Common myeloid progenitor, CD34-positive (primary cell): ENCODE data around the gene PPP1R36.

Source experiments
- CTCF ChIA-PET: fragments of 350-600 bp; sonication (Branson Sonifier 250); formaldehyde crosslinking; loops from one replicate; lab custom pipeline; 2021; ENCODE audit warnings: antibody characterized with exemption; lab: Charles Lee
- POLR2A ChIA-PET: fragments of 350-600 bp; sonication (Branson Sonifier 250); formaldehyde crosslinking; loops from one replicate; lab custom pipeline; 2021; ENCODE audit warnings: antibody characterized with exemption; lab: Charles Lee
- DNase-seq, 3 donors: peaks; one replicate each; pipeline versions ENCODE4 v3.0.0 to v3.0.0-alpha.2; 2013
- H3K27ac ChIP-seq, 2 experiments: 1 replicate in 1 of 2; 2 replicates in 1 of 2; pipeline ENCODE4 v1.7.0; 2013; ENCODE audit warnings: inconsistent platforms in 2 of 2, low read length in 2 of 2, mild to moderate bottlenecking in 2 of 2, low read depth in 1 of 2, moderate library complexity in 1 of 2; ENCODE audit not compliant: severe bottlenecking in 2 of 2, insufficient read depth in 1 of 2, poor library complexity in 1 of 2
- H3K27me3 ChIP-seq, 5 experiments: replicated peaks in 2 of 5; 1 replicate in 3 of 5; 2 replicates in 2 of 5; pipeline versions ENCODE4 v1.6.1 to v1.7.0; 2013; ENCODE audit warnings: low read length in 4 of 5, mild to moderate bottlenecking in 2 of 5, moderate library complexity in 2 of 5, inconsistent platforms in 1 of 5; ENCODE audit not compliant: insufficient read depth in 5 of 5, control insufficient read depth in 4 of 5
- H3K36me3 ChIP-seq, 4 experiments: 1 replicate in 2 of 4; 2 replicates in 2 of 4; pipeline versions ENCODE4 v1.6.1 to v1.7.0; 2013; ENCODE audit warnings: low read length in 3 of 4, control low read depth in 1 of 4, mild to moderate bottlenecking in 1 of 4; ENCODE audit not compliant: control insufficient read depth in 4 of 4, insufficient read depth in 4 of 4
- H3K4me1 ChIP-seq, 4 experiments: 1 replicate in 3 of 4; 2 replicates in 1 of 4; pipeline versions ENCODE4 v1.6.1 to v1.7.1; 2013; ENCODE audit warnings: low read length in 3 of 4, mild to moderate bottlenecking in 3 of 4, control low read depth in 1 of 4, inconsistent platforms in 1 of 4, moderate library complexity in 1 of 4; ENCODE audit not compliant: control insufficient read depth in 4 of 4, insufficient read depth in 4 of 4; ENCODE audit errors: control extremely low read depth in 1 of 4
- H3K4me3 ChIP-seq, 7 experiments: 1 replicate in 4 of 7; 2 replicates in 3 of 7; pipeline versions ENCODE4 v1.5.1 to v1.7.0; 2013; ENCODE audit warnings: mild to moderate bottlenecking in 7 of 7, low read length in 6 of 7, moderate library complexity in 6 of 7, inconsistent platforms in 2 of 7, low read depth in 2 of 7, control low read depth in 1 of 7; ENCODE audit not compliant: insufficient read depth in 4 of 7, control insufficient read depth in 1 of 7; ENCODE audit errors: extremely low read depth in 1 of 7
- H3K9me3 ChIP-seq, 5 experiments: 1 replicate in 4 of 5; 2 replicates in 1 of 5; pipeline versions ENCODE4 v1.6.1 to v1.7.1; 2013; ENCODE audit warnings: low read length in 4 of 5, mild to moderate bottlenecking in 2 of 5, inconsistent platforms in 1 of 5, low read depth in 1 of 5, moderate library complexity in 1 of 5; ENCODE audit not compliant: control insufficient read depth in 4 of 5, insufficient read depth in 2 of 5; ENCODE audit errors: control extremely low read depth in 1 of 5
- WGBS: methylation state at CpG from one replicate; pipeline ENCODE4 v1.1.5; 2013; ENCODE audit not compliant: insufficient coverage; 5-methylcytosine and 5-hydroxymethylcytosine counted together

The PPP1R36 gene

GRCh38 chr14:64637735-64638473 lies 88.1 kb downstream of the PPP1R36 start:
- no peaks in the 10 kb centered on the region for H3K36me3 ChIP-seq
- WGBS, result 100% methylated on average over 4 of the region's 9 CpGs
- ChIA-PET CTCF (interaction anchor here (0.8 to 2.9 kb wide), 18 partner anchors 7 to 291 kb away, joined by 3 to 9 read pairs (median 4); no protein-coding TSS in a partner anchor), POLR2A (no interaction called here)
- DNase-seq, result no peak
- no peaks in the 10 kb centered on the region for H3K9me3 ChIP-seq
- no peak overlapping the region for H3K27ac ChIP-seq
- no peak overlapping the region for H3K4me3 ChIP-seq
- peaks cover 0 to under 1% (median 0%) of the 10 kb centered on the region in 5 experiments for H3K27me3 ChIP-seq
- H3K4me1 ChIP-seq, result peaks cover 0 to 4% (median 0%) of the 10 kb centered on the region in 4 experiments

- Histone ChIP-seq H3K36me3 (no peaks in the 10 kb centered on the region), H3K4me1 (peaks cover 0 to 4% (median 0%) of the 10 kb centered on the region in 4 experiments), H3K9me3 (peaks cover 0 to 2% (median 0%) of the 10 kb centered on the region in 5 experiments), H3K4me3 (no peak overlapping the region), H3K27me3 (peaks cover 0 to 2% (median 0%) of the 10 kb centered on the region in 5 experiments), H3K27ac (no peak overlapping the region)
- POLR2A ChIA-PET, result interaction anchor here (0.6 kb wide), 1 partner anchor 9 kb away, joined by 4 read pairs; no protein-coding TSS in a partner anchor
- WGBS, result no CpG with 5 or more reads among the region's 2 CpGs
- CTCF ChIA-PET, result no interaction called here
- no peak for DNase-seq
Observed at GRCh38 chr14:64638625-64639024, 88.9 kb downstream of the PPP1R36 start.
